ENCODE measurements around the gene MACROD2. TPM values are rescaled to one million over a fixed set of nuclear protein-coding genes. Genes with fewer than 3 reads are reported as not detected.

Gene MACROD2
- polyA plus RNA-seq, 1 donor (not counting 4 experiments of a cell fraction or from before 2014, with no cell fraction given) = 0.71 TPM

DNA sequence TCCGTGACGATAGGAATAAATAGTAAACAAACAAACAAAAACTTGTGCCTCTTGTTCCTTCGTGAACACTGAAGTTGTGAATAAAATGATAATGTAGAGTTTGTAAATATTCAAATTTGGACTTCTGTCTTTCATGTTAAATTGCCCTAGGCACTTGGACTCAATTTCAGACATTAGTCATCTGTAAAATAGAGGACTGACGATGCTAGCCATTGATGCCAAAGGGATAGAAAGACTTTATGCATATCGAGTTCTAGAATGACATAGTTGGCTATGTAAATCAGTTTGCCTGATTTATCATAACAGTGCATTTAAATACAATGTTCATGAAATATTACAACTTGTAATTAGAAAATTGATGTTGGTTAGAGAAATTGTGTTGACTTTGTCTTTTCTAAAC is 388.0 kb downstream of the MACROD2 start:
- no peaks in the 10 kb centered on the region for H3K9me1 ChIP-seq (ENCODE audit: control insufficient read depth, extremely low read depth, insufficient read depth, low read length)

DNA sequence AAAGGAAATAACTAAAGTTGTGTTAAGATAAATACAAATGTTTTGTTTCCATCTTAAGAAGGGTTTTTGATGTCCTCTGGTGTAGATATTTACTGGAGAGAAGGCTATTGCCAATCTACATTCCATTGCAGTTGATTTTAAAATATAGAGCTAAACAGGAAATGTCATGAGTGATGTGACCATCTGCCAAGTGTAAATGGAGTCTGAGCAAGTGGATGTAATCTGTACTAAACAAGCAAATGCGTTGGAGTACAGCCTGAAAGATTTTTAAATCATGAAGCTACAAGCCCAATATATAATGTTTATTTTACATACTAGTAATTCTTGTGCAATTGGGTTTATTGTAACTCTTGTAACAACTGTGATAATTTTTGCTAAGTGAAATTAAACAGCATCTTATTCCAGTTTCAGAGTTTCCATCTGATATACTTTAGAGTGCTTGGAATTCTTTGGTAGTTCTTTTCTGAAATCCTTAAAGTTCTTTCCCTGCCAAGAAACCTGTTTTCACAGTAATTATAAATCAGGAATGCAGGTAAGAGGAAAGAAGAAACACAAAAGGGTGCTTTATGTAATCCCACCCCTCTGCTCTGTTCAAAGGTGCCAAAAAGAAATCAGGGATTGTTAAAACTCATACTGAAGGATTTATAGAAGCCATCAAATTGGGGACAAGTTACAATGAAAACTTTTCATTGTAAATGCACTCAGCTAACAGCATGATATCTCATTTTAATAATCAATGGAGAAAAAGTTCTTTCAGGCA is 389.3 kb downstream of the MACROD2 start:
- no peak for TF ChIP-seq EZH2 (IDR thresholded peaks at IDR 0.05; ENCODE audit: low read length)
- TF ChIP-seq, protein P1, sequence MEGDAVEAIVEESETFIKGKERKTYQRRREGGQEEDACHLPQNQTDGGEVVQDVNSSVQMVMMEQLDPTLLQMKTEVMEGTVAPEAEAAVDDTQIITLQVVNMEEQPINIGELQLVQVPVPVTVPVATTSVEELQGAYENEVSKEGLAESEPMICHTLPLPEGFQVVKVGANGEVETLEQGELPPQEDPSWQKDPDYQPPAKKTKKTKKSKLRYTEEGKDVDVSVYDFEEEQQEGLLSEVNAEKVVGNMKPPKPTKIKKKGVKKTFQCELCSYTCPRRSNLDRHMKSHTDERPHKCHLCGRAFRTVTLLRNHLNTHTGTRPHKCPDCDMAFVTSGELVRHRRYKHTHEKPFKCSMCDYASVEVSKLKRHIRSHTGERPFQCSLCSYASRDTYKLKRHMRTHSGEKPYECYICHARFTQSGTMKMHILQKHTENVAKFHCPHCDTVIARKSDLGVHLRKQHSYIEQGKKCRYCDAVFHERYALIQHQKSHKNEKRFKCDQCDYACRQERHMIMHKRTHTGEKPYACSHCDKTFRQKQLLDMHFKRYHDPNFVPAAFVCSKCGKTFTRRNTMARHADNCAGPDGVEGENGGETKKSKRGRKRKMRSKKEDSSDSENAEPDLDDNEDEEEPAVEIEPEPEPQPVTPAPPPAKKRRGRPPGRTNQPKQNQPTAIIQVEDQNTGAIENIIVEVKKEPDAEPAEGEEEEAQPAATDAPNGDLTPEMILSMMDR (optimal IDR thresholded peaks at IDR 0.05 in 1 of 3, IDR thresholded peaks at IDR 0.05 in 1 of 3, conservative IDR thresholded peaks at IDR 0.05 in 1 of 3; ENCODE audit: extremely low read depth in 1 of 3, insufficient read depth in 2 of 3, low read length in 3 of 3) = no peak
- Histone ChIP-seq H3K4me1 (ENCODE audit: control insufficient read depth, extremely low read depth, insufficient read depth, low read length) (peaks cover 12% of the 10 kb centered on the region), H3K4me2 (ENCODE audit: control insufficient read depth, extremely low read depth, insufficient read depth, low read depth, low read length) (peak overlapping the region; percentile 9), H3K9me3 (ENCODE audit: control insufficient read depth, low read depth, low read length) (no peaks in the 10 kb centered on the region), H3K9me1 (ENCODE audit: control insufficient read depth, extremely low read depth, insufficient read depth, low read length) (no peaks in the 10 kb centered on the region), H2AFZ (ENCODE audit: control insufficient read depth, low read length) (no peak overlapping the region), H3K79me2 (ENCODE audit: control insufficient read depth, insufficient read depth, low read length) (no peaks in the 10 kb centered on the region), H3K4me3 (ENCODE audit: control insufficient read depth in 2 of 3, extremely low read depth in 1 of 3, insufficient read depth in 2 of 3, low read depth in 1 of 3, low read length in 3 of 3) (no peak overlapping the region), H3K36me3 (ENCODE audit: control insufficient read depth in 2 of 2, extremely low read depth in 1 of 2, insufficient read depth in 2 of 2, low read length in 2 of 2) (no peaks in the 10 kb centered on the region), H3K9ac (ENCODE audit: control insufficient read depth, extremely low read depth, insufficient read depth, low read length) (no peak overlapping the region), H3K27me3 (ENCODE audit: control insufficient read depth, extremely low read depth, insufficient read depth, low read length) (no peaks in the 10 kb centered on the region), H3K27ac (ENCODE audit: control insufficient read depth, insufficient read depth, low read length) (no peak overlapping the region), H4K20me1 (ENCODE audit: control insufficient read depth, extremely low read depth, insufficient read depth, low read length) (no peaks in the 10 kb centered on the region)
- DNase-seq (ENCODE audit: low read depth, low spot score) (no peak), FAIRE-seq (no peak)
- dilution Hi-C loops (cut with MboI; ENCODE audit: extremely low pct_ligation_motif_present, low sequenced_read_pairs) = no loop called here

More for the DNA sequence above, 388.0 kb downstream of the MACROD2 start:
- dilution Hi-C loops (cut with MboI; ENCODE audit: extremely low pct_ligation_motif_present, low sequenced_read_pairs) = no loop called here
- Histone ChIP-seq H3K4me3 (ENCODE audit: control insufficient read depth in 2 of 3, extremely low read depth in 1 of 3, insufficient read depth in 2 of 3, low read depth in 1 of 3, low read length in 3 of 3) (no peak overlapping the region), H3K36me3 (ENCODE audit: control insufficient read depth in 2 of 2, extremely low read depth in 1 of 2, insufficient read depth in 2 of 2, low read length in 2 of 2) (no peaks in the 10 kb centered on the region), H3K9me3 (ENCODE audit: control insufficient read depth, low read depth, low read length) (no peaks in the 10 kb centered on the region), H4K20me1 (ENCODE audit: control insufficient read depth, extremely low read depth, insufficient read depth, low read length) (no peaks in the 10 kb centered on the region), H3K79me2 (ENCODE audit: control insufficient read depth, insufficient read depth, low read length) (no peaks in the 10 kb centered on the region), H3K4me2 (ENCODE audit: control insufficient read depth, extremely low read depth, insufficient read depth, low read depth, low read length) (no peak overlapping the region), H2AFZ (ENCODE audit: control insufficient read depth, low read length) (no peak overlapping the region), H3K4me1 (ENCODE audit: control insufficient read depth, extremely low read depth, insufficient read depth, low read length) (peaks cover 12% of the 10 kb centered on the region), H3K9ac (ENCODE audit: control insufficient read depth, extremely low read depth, insufficient read depth, low read length) (no peak overlapping the region), H3K27me3 (ENCODE audit: control insufficient read depth, extremely low read depth, insufficient read depth, low read length) (no peaks in the 10 kb centered on the region), H3K27ac (ENCODE audit: control insufficient read depth, insufficient read depth, low read length) (no peak overlapping the region)
- no peak for FAIRE-seq
- DNase-seq (ENCODE audit: low read depth, low spot score) = no peak
- TF ChIP-seq, protein P1 (optimal IDR thresholded peaks at IDR 0.05 in 1 of 3, IDR thresholded peaks at IDR 0.05 in 1 of 3, conservative IDR thresholded peaks at IDR 0.05 in 1 of 3; ENCODE audit: extremely low read depth in 1 of 3, insufficient read depth in 2 of 3, low read length in 3 of 3) = no peak
- TF ChIP-seq EZH2 (IDR thresholded peaks at IDR 0.05; ENCODE audit: low read length) = no peak
